BJ (cell line): Measurements from ENCODE around the gene BMP4. TPM values are rescaled to one million over a fixed set of nuclear protein-coding genes. Genes with fewer than 3 reads are reported as not detected.

ENCODE experiments used
- CTCF ChIA-PET: fragments of 350-600 bp; formaldehyde crosslinking; extraction: SDS; loops from one replicate; lab custom pipeline; 2021; ENCODE audit warnings: antibody characterized with exemption, inconsistent platforms; lab: Yijun Ruan, JAX
- POLR2A ChIA-PET: fragments of 300-600 bp; sonication (Branson Sonifier 250); formaldehyde crosslinking; extraction: SDS; loops from one replicate; lab custom pipeline; 2021; ENCODE audit warnings: antibody characterized with exemption; lab: Charles Lee
- DNase-seq: peaks from one replicate; pipeline ENCODE4 v3.0.0-alpha.2; 2011; ENCODE audit warnings: low read depth
- H3K27me3 ChIP-seq: 2 replicates; pipeline ENCODE4 v1.6.0; 2011; ENCODE audit warnings: low read length; ENCODE audit not compliant: control insufficient read depth, insufficient read depth
- H3K36me3 ChIP-seq: 2 replicates; pipeline ENCODE4 v1.5.1; 2011; ENCODE audit warnings: low read length; ENCODE audit not compliant: control insufficient read depth, insufficient read depth
- H3K4me3 ChIP-seq: 2 replicates; pipeline ENCODE4 v1.5.1; 2011; ENCODE audit warnings: low read depth, mild to moderate bottlenecking, control low read depth, low read length
- polyA plus RNA-seq: library from polyadenylated mRNA; depleted of rRNA; stranded (reverse); fragments of >200 nt; gene quantifications from 2 replicates; pipeline ENCODE4 v1.2.3, GENCODE V29; 2011
- TF ChIP-seq, protein P1 (sequence below): IDR thresholded peaks from 2 replicates; pipeline ENCODE4 v1.5.1; 2011; ENCODE audit warnings: low read depth, mild to moderate bottlenecking, control low read depth, inconsistent platforms, low read length, moderate library complexity; ENCODE audit not compliant: insufficient read depth

BMP4 gene
- polyA plus RNA-seq, 1 experiment = 10.1 TPM

DNA sequence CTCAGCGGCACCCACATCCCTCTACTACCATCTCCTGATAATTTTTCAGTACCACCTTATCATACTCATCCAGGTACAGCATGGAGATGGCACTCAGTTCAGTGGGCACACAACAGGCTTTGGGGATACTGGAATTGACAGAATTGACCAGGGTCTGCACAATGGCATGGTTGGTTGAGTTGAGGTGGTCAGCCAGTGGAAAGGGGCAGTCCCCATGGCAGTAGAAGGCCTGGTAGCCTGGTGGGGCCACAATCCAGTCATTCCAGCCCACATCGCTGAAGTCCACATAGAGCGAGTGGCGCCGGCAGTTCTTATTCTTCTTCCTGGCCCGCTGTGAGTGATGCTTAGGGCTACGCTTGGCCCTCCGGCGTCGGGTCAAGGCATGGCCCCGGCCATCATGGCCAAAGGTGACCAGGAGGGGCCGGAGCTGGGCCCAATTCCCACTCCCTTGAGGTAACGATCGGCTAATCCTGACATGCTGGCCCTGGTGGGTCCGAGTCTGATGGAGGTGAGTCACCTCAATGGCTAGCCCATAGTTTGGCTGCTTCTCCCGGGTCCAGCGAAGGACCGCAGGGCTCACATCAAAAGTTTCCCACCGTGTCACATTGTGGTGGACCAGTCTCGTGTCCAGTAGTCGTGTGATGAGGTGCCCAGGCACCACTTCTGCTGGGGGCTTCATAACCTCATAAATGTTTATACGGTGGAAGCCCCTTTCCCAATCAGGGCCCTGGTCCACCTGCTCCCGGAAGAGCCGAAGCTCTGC lies 6.4 kb downstream of the BMP4 start:
- Histone ChIP-seq H3K27me3 (no peaks in the 10 kb centered on the region; the same call in 1 of the 2 replicates), H3K36me3 (peaks cover 8% of the 10 kb centered on the region), H3K4me3 (no peak overlapping the region)
- no peak for DNase-seq
- TF ChIP-seq, protein P1, sequence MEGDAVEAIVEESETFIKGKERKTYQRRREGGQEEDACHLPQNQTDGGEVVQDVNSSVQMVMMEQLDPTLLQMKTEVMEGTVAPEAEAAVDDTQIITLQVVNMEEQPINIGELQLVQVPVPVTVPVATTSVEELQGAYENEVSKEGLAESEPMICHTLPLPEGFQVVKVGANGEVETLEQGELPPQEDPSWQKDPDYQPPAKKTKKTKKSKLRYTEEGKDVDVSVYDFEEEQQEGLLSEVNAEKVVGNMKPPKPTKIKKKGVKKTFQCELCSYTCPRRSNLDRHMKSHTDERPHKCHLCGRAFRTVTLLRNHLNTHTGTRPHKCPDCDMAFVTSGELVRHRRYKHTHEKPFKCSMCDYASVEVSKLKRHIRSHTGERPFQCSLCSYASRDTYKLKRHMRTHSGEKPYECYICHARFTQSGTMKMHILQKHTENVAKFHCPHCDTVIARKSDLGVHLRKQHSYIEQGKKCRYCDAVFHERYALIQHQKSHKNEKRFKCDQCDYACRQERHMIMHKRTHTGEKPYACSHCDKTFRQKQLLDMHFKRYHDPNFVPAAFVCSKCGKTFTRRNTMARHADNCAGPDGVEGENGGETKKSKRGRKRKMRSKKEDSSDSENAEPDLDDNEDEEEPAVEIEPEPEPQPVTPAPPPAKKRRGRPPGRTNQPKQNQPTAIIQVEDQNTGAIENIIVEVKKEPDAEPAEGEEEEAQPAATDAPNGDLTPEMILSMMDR = no peak
- POLR2A ChIA-PET = no interaction called here
- CTCF ChIA-PET = no interaction called here

DNA sequence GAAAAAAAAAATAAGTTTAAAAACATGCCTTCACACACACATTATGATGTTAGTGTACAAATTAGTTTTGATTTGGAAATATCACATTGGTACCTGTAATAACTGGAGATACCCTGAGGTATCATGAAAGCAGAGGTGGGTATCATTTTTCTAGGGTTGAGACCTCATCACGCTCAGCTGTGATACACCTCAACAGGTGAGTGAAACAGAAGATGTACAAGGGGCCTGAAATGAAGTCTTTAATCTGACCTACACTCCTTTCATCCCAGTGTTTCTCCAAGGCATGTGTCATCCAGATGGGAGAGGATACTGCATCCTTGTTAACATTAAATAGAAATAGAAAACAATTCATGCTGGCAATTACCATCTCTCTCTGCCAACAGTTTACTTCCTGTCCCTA lies 7.4 kb downstream of the BMP4 start:
- ChIA-PET CTCF (no interaction called here), POLR2A (no interaction called here)
- TF ChIP-seq, protein P1 = no peak
- no peak for DNase-seq
- Histone ChIP-seq H3K36me3 (peaks cover 8% of the 10 kb centered on the region), H3K4me3 (no peak overlapping the region), H3K27me3 (peaks cover 2% of the 10 kb centered on the region; the same call in 1 of the 2 replicates)

DNA sequence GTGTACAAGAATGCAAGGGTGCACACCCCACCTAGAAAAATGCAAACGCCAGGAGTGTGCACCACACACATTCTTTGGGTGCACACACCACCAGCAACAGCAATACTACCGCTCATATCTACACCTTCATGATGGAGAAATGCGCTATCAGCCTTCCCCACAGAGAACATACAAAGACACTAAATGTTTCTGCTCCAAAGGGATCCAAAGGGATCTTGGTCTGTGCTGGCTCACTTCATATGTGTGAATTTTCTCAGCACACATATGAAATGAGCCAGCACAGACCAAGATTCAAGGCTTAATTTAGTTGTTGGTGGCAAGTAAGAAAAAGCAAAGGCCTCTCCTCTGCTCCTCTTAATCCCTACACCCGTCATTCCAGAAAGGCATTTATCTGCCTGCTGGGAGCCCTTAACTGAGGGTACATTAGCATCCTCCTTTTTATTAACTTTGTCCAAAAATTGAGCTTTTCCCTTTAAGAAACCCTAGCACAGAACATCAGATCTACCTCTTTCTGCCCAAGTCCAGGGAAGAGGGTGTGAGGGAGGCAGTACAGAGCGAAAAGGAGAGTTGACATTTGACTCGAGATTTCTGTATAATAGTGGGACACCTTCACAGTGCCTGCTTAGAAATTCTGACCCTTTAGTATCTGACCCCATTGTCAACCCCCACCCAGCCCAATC lies 8.3 kb downstream of the BMP4 start:
- ChIA-PET POLR2A (no interaction called here), CTCF (interaction anchor here (0.9 kb wide), 1 partner anchor 9 kb away, joined by 3 read pairs; no protein-coding TSS in a partner anchor)
- DNase-seq = no peak
- TF ChIP-seq, protein P1 = no peak
- H3K36me3 ChIP-seq = peaks cover 8% of the 10 kb centered on the region
- peaks cover 2% of the 10 kb centered on the region; the same call in 1 of the 2 replicates for H3K27me3 ChIP-seq
- H3K4me3 ChIP-seq = no peak overlapping the region

DNA sequence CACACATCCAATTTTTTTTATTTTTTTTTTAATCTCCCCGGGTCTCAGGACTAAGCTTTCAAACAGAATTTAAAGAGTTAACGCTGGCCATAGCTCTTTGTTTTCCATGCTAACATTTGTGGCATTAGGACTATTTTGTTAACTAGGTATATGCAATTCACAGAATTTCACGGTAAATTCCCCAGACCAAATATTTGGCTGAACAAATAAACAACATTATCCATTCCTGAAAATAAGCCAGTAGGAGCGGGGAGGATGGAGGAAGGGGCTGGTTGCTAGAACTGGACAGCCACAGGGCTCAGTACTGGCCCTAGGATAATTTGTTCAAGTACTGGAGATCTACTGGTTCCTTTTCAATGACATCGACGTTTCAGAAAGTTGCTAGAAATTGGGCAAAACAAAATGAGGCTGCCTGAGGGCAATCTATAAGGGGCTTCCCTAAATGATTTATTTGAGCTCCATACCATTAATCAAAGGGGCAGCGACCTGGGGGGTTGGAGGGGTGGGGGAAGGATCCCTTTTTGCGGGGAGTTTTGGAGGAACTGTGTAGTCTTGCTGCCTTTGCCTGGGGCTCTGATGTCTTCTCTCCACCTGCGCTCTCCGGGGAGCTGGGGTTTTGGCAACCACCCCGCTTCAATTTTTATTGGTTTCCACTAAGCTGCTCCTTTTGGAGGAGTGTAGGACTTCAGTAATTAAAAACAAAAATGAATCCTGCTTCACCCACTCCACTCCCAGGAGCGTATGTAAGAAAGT lies 9.0 kb downstream of the BMP4 start:
- TF ChIP-seq, protein P1 = no peak
- CTCF ChIA-PET = interaction anchor here (0.9 kb wide), 1 partner anchor 9 kb away, joined by 3 read pairs; no protein-coding TSS in a partner anchor
- no peak for DNase-seq
- POLR2A ChIA-PET = no interaction called here
- peaks cover 6% of the 10 kb centered on the region for H3K36me3 ChIP-seq
- no peak overlapping the region for H3K4me3 ChIP-seq
- peaks cover 2% of the 10 kb centered on the region; the same call in 1 of the 2 replicates for H3K27me3 ChIP-seq

DNA sequence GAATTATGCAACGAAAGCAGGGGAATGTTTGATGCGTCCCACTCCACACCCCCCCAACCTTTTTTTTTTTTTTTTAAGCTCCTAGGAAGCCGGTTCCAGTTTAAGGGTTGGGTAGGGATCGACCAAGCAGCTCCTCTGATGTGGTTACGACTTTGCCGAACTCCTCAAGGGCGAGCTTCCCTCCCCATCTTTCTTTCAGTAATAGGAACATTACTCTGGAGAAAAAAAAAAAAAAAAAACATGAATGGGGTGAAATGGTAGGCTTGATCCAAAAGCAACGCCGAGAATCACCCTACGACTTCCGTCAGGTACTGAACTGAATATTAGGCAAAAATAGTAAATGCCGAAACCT lies 9.6 kb downstream of the BMP4 start:
- H3K4me3 ChIP-seq = no peak overlapping the region
- no peak for DNase-seq
- peaks cover 2% of the 10 kb centered on the region; the same call in 1 of the 2 replicates for H3K27me3 ChIP-seq
- CTCF ChIA-PET = no interaction called here
- peaks cover 6% of the 10 kb centered on the region for H3K36me3 ChIP-seq
- POLR2A ChIA-PET = no interaction called here
- TF ChIP-seq, protein P1 = no peak
